WI38 (cell line): ENCODE measurements around the gene TPO.

ENCODE experiments used
- H3K4me3 ChIP-seq: 2 replicates; pipeline ENCODE4 v1.5.1; 2011; ENCODE audit warnings: low read depth, mild to moderate bottlenecking, control low read depth, low read length
- CTCF ChIP-seq: IDR thresholded peaks from 2 replicates; pipeline ENCODE4 v1.5.1; 2012; ENCODE audit warnings: low read depth, mild to moderate bottlenecking, control low read depth, low read length

The TPO gene

GRCh38 chr2:1394709-1395408 lies 18.4 kb upstream of the TPO start:
- TF ChIP-seq CTCF = no peak
- H3K4me3 ChIP-seq = no peak overlapping the region

GRCh38 chr2:1397350-1397749 lies 15.9 kb upstream of the TPO start:
- no peak for TF ChIP-seq CTCF
- no peak overlapping the region for H3K4me3 ChIP-seq

GRCh38 chr2:1398191-1398590 lies 15.1 kb upstream of the TPO start:
- no peak for TF ChIP-seq CTCF
- no peak overlapping the region for H3K4me3 ChIP-seq

- H3K4me3 ChIP-seq = no peak overlapping the region
- TF ChIP-seq CTCF = no peak
Observed at GRCh38 chr2:1400943-1401735, 12.1 kb upstream of the TPO start.

- H3K4me3 ChIP-seq = no peak overlapping the region
- no peak for TF ChIP-seq CTCF
Observed at GRCh38 chr2:1402064-1402463, 11.2 kb upstream of the TPO start.

- H3K4me3 ChIP-seq = no peak overlapping the region
- no peak for TF ChIP-seq CTCF
Observed at GRCh38 chr2:1403565-1403964, 9.7 kb upstream of the TPO start.

GRCh38 chr2:1405124-1405523 lies 8.1 kb upstream of the TPO start:
- no peak overlapping the region for H3K4me3 ChIP-seq
- TF ChIP-seq CTCF = no peak
